Activated CD4-positive, alpha-beta T cell treated with anti-CD3 and anti-CD28 coated beads, Interleukin-2, amount 50 U/mL, for 24 hours (primary cell): Measurements from ENCODE around the gene CTCFL.

Source experiments
- DNase-seq, 2 donors: peaks; one replicate each; pipeline ENCODE4 v3.0.0-alpha.2; 2020; ENCODE audit warnings: low read depth in 1 of 2, low spot score in 1 of 2

CTCFL gene

DNA sequence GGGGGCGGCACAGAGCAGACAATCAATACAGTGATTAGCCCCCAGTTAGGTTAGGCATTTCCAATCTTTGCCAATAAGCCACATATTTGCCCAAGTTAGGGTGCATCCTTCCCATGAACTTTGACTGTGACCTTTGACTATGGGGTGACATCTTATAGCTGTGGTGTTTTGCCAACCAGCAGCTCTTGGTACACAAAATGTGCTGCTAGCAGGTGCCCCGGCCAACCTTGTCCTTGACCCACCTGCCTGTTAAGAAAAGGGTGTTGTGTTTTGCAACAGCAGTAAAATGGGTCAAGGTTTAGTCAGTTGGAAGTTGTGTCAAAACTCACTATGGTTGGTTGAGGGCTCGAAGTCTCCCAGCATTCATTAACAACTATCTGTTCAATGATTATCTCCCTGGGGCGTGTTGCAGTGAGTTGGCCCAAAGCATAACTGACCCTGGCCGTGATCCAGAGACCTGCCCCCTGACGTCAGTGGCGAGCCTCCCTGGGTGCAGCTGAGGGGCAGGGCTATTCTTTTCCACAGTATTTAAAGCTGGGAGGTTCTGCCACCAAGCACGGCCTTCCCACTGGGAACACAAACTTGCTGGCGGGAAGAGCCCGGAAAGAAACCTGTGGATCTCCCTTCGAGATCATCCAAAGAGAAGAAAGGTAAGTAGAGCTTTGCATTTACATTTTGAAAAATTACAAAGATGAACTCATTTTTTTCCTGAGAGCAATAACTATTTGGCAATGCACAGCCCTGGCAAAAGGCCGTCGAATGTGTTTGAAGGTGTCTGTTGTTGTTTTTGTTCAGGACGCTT, 35.8 kb upstream of the CTCFL start, which contains the start of gene PCK1:
Gene PCK1, plus strand, starts transcription at position 557 of the 802 bp plus-strand sequence. CDS start 302 bp downstream, outside the sequence.
- no peak for DNase-seq

DNA sequence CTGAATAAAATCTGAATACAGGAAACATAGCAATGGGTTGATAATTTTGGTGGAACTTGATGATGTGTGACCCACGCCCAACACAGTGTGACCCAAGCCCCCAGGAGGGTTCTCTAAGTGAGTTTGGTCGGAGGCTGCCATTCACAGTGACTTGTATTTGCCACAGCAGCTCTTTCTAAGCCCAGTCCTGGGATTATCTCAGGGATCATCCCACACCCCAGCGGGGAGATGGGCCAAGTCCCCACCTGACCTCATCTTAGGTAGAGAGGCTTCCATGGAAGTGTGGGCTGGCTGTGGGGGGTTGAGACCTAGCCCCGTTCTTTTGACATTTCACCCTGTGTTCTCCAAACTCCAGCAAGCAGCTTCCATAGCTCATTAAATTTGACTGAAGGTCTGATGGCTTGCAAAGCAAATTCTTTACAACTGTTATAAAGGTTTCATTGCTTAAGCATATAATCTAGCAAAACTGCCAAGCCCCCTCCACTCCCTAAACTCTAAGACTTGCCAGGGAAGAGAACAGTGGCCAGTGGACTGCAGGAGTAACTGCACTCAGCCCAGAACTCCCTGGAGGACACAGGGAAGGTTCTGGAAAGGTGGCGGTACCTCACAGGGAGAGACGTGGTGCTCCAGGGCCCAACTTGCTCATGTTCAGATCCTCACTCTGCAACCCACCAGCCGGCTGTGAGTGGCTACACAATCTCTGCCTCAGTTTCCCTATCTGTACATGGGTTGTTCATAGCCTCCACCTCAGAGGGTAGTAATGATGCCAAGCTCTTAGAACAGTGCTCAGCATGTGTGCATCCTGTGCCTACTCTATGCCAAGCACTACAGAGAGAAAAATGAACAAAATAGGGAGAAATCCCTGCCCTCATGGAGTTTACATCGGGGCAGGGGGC, 35.0 kb upstream of the CTCFL start:
- no peak for DNase-seq

DNA sequence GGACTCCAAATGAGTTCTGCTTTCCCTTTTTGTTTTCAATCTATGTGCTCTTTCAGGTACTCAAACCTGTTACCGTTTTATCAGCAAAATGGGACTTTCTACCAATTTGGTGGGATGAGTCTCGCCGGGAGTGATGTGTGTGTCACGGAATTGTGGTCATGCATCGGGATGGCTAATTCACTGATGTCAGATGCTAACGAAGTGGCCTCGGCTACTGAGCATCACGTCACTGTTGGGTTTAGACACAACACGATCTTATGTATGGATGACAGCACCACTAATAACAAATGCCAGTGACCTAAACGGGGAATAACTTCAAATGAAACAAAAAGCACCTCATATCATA, 34.3 kb upstream of the CTCFL start:
- no peak for DNase-seq

DNA sequence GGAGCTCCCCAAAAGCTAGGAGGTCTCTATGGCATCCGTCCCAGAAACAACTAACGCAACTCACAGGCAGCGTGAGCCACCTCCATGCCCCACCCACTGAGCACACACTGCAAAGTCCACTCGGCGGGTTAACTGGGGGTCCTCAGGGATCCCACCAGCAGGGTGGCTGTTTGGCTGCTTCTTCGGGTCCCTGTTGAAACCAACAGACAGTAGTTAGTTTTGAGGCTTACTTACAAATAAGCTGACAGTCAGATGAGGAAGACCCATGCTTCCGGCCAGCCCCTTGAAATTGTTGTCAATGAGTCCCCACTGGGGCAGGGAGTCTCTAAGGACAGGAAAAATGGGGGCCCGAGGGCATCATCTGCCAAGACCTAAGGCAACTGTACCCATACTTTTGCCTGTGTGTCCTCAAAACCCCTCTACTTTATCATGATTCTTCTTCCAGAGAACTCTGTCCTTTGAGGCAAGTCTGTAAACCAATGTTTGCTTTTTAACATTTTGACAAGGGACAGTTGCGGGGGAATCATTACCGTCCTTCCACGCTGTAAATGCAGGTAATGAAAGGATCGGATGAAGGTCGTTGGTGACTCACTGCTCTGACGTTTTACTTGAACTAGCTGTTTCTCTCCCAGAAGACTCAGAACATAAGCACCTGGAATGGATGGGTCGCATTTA, 33.8 kb upstream of the CTCFL start:
- DNase-seq = no peak

DNA sequence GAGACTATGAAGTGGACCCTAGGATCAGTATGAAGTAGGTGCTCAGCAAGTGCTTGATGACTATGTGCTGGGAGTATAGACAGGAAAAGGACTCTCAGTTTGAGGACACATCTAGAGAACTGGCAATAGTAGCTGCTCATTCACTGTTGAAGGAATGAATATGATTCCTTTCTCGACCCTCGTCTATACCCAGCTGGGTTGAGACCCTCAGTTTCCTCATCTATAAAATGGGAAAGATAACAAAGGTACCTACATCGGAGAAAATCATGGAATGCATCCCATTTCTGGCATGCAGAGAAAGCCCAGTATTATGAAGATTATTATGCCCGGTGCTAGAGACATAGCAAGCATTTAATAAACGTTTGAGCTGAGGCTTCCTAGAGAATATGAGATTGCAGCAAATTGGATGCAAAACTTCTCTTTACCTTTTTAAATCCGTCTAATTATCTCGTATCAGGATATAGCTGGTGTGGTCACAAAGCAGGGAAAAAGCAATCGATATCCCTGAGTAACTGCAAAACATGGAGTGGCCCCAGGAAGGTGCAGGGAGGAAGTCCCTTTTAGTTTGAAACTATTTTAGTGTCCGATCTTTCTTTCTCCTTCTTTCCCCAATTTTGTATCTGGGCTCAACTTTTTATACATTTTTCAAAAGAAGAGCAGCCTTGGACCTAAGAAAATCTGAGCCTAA, 33.1 kb upstream of the CTCFL start:
- no peak for DNase-seq

DNA sequence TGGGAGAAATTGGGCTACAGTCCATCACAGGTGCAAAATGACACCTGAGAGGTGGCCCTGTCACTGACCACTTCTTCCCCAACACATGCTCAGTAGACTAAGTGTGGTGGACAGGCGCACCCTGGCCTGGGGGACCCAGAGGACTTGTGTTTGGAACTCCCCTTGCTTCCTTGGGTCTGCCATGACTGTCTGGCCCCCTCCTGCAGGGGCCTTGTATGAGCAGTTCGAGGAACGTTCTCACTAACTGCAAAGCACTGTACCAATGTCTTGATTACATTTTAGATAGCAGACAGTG, 32.0 kb upstream of the CTCFL start:
- no peak for DNase-seq

DNA sequence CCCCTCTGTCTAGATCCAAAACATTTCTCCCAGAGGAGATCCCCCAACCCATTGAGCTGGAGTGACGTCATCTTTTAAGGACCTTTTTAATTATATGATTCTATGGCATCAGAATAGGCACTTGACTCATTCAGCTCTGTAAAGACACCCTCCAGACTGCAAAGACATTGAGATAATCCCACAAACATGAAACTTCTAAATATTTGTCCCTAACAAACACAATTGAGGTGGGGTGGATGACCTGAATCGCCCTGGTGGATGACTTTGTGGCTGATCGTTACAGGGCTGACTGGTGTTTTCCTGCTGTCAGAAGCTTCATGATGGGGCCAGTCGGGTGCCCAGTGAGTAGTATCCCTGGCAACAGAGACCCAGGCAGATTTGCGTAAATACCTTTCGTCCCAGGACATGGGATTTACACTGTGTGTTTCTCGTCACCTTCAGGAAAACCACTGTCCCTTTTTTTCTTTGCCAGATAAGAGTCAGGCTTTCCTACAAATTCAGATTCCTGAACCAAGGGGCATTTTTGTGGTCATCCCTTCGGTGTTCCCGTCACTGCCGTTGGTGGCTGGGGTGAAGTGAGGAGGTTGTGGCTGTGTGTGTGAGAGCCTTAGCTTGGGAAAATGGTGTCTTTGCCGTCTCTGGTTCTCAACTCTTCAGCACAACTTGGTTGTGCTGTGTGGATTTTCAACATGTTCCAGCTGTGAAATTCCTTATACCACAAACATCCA, 30.7 kb upstream of the CTCFL start:
- no peak for DNase-seq

DNA sequence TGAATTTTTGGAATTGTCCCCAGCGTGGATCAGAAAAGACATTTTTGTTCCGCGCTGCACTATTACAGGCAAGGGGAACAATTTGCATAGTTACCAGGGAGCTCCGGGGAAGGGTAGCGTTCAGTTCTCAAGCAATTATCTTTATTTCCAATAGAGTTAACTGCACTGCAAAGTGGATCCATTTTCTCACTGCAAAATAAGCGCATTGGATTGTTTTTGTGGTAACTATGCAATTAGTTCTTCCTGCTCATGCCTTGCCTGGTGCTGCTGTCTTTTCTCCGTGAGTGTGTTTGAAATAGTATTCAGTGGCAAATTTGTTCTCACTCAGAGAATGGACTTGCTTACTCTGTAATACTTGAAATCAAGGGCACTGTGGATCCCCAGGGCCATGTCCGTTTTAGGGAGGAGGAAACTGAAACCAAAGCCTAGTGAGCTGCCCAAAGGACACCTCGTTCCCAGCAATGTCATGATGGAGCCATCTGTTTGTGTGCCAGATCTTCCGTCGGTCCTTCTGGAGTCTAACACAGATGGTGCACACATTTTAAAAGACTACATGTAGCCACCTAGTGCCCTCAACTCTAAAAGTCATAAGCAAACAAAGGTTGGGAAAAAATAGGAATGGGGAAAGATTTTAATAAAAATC, 28.6 kb upstream of the CTCFL start:
- no peak for DNase-seq

DNA sequence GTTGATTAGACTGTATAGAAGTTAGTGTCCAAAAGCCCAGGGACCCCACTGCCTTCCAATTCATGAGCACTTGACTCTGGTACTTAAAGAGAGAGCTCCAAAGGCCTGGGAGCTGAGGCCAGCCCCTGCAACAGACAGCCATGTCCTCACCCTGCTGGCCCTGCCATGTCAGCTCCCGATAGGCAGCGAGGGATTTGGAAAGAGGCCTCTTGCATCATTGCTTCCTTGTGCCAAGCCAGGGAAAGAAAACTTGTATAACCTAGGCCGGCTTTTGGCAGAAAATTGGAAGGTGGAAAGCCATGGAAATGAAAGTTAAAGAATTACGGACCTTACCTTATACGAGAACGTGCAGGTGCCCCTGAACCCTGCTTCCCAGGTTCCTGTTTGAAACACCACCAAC, 27.5 kb upstream of the CTCFL start:
- no peak for DNase-seq

DNA sequence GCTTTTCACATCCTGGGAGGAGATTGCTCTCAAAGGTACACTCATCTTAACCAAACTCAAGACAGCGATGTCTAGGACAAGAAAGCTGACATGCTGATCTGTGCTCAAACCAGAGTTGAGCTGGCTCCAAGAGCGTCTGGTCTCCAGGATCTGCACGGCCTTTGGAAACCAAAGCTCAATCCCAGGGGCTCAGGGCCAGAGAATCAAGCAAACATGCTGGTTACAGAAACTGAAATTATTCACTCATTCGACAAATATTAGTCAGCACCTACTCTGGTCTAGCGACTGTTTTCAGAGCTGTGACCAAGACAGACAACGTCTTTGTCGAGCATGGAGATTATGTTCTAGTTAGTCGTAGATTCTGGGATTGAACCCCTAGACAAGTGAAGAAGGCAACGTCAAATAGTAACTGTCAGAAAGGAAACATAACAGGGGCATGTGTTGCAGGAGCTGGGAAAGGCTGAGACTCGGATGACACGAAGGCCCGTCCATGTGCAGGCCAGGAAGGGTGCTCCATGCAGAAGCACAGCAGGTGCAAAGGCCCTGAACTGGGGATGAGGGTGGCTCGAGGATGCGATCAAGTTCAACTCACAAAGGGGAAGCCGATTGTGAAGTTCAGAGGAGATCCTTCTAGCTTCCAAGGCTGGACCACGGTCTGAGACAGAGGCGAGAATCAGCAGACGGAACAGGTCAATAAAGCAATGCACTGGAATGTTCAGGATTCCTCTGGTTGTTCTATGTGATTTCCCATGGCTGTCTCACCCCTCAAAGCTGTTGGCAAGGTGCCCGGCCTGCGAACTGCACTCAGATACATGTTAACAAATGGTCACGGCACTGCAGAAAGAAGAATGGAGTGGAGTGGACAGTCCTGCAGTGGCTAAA, 23.5 kb upstream of the CTCFL start:
- no peak for DNase-seq

DNA sequence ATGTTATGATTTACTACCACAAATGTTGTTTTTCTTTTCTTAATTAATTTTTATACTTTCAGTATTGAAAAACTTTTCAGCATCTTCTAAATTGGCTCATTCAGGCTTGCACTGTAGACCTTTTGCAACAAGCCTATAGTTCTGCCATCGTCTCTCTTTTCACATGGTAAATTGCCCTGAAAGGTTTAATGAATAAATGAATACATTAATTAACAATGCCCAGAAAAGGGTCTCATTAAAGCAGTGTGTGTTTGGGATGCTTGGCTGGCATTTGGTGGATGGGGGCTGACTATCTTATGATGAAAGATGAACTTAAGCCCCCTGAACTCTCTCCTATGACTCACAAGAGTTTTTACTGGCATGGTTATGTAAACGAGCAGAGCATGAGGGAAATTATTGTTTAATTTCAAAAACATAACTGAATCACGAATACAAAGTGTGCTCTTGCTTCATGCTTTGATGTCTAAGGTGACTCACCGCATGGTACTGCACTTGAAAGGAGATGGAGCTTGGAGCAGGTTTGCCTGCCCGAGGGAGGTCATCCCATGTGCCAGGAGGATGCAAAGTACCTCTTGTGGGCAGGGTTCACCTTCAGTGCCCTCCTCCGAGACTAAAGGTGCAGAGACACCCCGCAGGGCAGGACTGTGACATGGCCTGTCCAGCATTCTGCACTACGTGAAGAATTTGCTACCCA, 22.2 kb upstream of the CTCFL start:
- no peak for DNase-seq

DNA sequence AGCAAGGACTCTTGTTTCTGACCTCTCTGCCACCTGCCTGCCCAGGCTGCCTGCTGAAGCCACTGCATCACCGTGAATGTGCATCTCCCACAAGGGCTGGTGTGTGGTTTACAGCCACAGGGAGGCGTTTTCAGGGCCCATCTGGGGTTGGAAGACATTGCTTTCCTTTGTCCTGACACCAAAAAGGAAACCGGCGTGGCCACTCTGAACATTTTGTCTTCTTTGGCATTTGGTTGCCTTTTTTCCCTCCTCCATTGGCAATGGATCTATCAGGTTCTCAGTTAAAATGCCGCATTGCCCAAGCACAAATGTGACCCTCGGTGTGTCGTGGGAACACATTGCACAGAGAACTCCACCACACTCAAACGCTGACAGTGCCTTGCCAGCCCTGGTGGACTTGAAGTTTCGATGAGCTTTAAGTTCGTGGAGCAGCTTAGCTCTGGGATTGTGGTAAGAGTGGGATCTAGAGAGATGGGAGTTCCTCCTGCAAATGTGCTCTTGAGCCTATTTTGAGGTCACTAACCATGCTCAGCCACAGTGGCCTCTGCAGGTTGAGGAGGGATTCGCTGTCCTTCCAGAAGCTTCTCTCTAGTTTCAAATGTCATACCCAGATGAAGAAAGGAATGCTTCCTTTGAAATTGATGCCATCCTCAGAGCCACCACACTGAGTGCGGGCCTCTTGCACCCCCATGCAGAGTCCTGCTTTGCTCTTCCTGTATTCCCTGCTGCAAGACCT, 21.2 kb upstream of the CTCFL start:
- DNase-seq = no peak

DNA sequence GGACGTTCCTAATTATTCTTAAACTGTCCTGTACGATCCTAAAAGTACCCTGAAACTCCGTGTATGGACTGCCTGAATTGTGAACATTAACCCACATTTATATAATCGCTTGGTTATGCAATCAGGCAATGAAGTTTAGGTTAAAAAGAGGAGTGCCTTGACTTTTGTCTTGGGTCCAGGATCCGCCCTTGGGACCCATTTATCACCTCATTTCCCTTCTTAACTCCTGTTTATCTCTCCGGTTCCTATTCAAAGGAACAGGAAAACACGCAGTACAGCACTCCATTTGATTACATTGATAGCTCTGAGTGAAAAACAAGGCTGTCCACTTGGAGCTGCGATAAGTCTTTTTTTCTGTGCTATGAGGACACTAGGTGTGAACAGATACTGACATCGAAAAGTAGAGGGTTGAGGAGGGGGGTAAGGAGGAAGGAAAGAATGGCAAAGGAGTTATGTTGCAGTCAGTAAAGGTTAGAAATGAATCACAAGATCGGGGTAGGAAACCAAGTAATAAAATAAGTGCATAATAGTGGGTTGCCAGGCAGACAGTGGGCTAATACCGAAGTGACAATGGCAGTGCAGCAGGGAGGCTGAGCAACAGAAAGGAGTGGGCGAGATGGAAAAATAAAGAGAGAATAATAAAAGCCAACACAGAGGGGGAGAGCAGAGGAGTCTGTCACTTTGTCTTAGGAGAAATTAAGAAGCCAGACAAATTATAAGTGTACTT, 20.1 kb upstream of the CTCFL start:
- no peak for DNase-seq

DNA sequence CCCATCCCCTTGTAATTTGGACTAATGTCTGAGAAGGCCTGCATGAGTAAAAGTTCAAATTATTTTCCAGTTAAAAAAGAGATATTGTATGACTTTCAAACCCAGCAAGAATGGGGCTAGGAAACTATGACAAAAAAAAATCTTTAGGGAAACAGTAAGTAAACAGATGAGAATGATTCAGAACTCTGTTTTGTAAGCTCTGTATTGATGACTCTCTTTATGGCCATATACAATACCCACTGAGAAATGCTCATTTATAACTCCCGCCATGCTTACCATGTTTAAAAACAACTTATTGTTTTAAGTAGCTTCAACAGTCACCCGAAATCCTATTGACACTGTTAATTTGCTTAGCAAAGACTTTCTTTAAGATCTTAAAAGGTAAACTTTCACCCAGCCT, 18.8 kb upstream of the CTCFL start:
- DNase-seq = no peak

DNA sequence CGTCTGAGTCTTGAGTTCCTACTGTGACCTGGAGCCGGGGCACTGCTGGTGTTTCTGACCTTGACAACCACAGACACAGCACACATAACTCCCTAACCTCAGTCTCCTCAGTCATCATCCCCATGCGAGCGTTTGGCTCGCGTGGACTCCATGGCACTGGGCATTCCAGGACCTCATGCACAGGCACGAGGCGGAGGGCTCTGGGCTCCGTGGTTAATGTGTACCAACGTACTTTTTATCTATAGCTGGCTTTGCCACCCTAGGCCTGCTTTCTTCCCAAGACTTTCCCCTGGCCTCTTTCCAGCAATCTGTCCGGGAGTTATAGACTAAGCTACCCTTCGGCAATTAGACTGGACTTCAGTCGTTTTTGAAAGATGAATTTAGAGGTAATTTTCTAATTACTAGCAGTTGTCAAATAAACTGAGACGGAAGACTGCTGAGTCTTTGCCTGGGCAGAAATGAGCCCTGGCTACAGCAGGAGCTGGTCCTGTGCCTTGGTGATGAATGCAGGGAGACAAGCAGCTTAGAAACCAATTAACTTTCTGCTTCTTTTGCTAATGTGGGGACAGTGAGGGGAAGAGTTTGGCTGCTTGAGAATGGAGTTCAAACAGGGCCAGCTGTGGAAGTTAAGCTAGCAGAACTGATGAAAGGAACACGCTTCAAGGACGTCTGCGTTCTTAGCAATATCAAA, 16.1 kb upstream of the CTCFL start:
- no peak for DNase-seq

DNA sequence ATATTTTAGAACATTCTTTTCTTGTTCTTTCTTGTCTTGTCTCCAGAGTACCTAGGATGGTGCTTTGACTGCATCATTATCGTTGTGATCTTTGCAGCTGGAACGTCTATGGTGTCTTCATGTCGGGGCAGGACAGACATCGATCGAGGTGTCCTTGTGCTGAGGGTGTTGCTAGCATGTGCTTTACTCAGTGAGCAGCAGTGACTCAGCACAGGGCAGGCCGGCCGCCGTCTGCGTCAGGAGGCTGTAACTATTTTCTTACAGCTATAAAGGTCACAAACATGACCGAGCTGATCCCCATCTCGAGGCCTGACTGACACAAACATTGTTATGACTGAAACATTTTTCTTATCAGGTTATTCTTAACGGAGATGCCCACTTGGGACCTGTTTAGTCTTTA, 14.9 kb upstream of the CTCFL start:
- DNase-seq = no peak

DNA sequence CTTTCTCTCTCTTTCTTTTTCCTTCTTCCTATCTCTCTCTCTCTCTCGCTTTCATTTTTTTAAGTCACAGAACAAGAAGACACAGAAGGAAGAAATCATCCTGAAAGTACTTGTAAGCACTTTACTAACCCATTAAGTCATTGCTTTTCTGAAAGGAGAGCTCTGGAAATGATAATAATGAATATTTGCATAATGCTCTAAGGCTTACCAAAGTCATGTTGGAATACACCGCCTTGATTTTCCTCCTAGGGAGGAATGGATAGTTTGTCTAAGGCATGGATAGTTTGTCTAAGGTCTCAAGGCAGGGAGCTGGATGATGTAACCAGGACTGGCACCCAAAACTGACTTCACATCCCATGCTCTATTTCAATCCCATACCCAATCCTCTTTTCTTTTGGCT, 12.9 kb upstream of the CTCFL start:
- DNase-seq = no peak
